GM12878 (cell line): ENCODE results near the gene CRYGN. TPM values are rescaled to one million over a fixed set of nuclear protein-coding genes. Genes with fewer than 3 reads are reported as not detected.

Experiments
- CBX5 ChIP-seq: sonication (generic); IDR thresholded peaks from 2 replicates; pipeline ENCODE4 v1.6.1; 2016; ENCODE audit warnings: low read depth, moderate library complexity, mild to moderate bottlenecking, inconsistent platforms
- CUX1 ChIP-seq: IDR thresholded peaks from 2 replicates; pipeline ENCODE4 v1.6.1; 2012; ENCODE audit warnings: improper control_type of control experiment, low read depth, low read length; ENCODE audit not compliant: insufficient replicate concordance
- DPF2 ChIP-seq: fragments of 450-650 bp; IDR thresholded peaks from 2 replicates; pipeline ENCODE4 v1.6.1; 2017; ENCODE audit warnings: mild to moderate bottlenecking
- RB1 ChIP-seq: fragments of 450-650 bp; formaldehyde crosslinking; IDR thresholded peaks from 2 replicates; pipeline ENCODE4 v1.6.1; 2017; ENCODE audit warnings: mild to moderate bottlenecking, borderline replicate concordance
- ZNF24 ChIP-seq: fragments of 450-650 bp; IDR thresholded peaks from 2 replicates; pipeline ENCODE4 v1.6.1; 2017; ENCODE audit warnings: antibody characterized with exemption, mild to moderate bottlenecking
- polyA plus RNA-seq, 11 experiments: library from polyadenylated mRNA; depleted of rRNA in 4 of 11; unstranded in 6 of 11; stranded (reverse) in 5 of 11; fragments of >200 nt; fragmentation: Nextera tagmentation in 4 of 11; fragmentation: Illumina TruSeq in 1 of 11; extraction: Ambion mirVana in 4 of 11; extraction: Trizol in 1 of 11; gene quantifications; 1 replicate in 1 of 11; 2 replicates in 10 of 11; pipeline versions ENCODE4 v1.2.1 to v1.2.3, GENCODE V29; 2011 to 2016; ENCODE audit warnings: inconsistent platforms in 2 of 11, missing spikeins in 2 of 11, low read depth in 1 of 11
- total RNA-seq, 4 experiments: library from RNA; depleted of rRNA in 3 of 4; stranded (reverse); fragments of >200 nt in 3 of 4; fragmentation: Illumina TruSeq in 1 of 4; extraction: Trizol in 1 of 4; gene quantifications; 2 replicates each; pipeline versions ENCODE4 v1.2.1 to v1.2.3, GENCODE V29; 2013 to 2021
- TF ChIP-seq, protein P1 (sequence below): fragments of 450-650 bp; IDR thresholded peaks from 2 replicates; pipeline ENCODE4 v1.6.1; 2017; ENCODE audit warnings: mild to moderate bottlenecking, moderate library complexity

Gene CRYGN
- total and polyA plus RNA-seq, 10 of the 15 experiments (the other 5 are each of a cell fraction or from before 2014, with no cell fraction given), result not detected

DNA sequence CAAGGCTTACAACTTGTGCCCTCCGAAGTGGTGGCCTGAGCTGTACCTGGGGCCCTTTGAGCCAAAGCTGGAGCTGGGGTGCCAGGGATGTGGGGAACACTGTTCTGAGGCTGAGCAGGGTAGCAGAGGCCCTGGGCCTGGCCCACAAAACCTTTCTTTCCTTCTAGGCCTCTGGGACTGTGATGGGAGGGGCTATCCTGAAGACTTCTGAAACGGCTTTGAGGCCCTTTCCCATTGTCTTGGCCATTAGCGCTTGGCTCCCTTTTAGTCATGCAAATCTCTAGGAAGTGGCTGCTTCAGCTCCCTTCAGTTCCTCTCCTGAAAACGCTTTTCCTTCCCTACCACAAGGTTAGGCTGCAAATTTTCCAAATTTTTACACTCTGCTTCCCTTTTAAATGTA lies 16.8 kb upstream of the CRYGN start (continued):
- TF ChIP-seq, protein P1, sequence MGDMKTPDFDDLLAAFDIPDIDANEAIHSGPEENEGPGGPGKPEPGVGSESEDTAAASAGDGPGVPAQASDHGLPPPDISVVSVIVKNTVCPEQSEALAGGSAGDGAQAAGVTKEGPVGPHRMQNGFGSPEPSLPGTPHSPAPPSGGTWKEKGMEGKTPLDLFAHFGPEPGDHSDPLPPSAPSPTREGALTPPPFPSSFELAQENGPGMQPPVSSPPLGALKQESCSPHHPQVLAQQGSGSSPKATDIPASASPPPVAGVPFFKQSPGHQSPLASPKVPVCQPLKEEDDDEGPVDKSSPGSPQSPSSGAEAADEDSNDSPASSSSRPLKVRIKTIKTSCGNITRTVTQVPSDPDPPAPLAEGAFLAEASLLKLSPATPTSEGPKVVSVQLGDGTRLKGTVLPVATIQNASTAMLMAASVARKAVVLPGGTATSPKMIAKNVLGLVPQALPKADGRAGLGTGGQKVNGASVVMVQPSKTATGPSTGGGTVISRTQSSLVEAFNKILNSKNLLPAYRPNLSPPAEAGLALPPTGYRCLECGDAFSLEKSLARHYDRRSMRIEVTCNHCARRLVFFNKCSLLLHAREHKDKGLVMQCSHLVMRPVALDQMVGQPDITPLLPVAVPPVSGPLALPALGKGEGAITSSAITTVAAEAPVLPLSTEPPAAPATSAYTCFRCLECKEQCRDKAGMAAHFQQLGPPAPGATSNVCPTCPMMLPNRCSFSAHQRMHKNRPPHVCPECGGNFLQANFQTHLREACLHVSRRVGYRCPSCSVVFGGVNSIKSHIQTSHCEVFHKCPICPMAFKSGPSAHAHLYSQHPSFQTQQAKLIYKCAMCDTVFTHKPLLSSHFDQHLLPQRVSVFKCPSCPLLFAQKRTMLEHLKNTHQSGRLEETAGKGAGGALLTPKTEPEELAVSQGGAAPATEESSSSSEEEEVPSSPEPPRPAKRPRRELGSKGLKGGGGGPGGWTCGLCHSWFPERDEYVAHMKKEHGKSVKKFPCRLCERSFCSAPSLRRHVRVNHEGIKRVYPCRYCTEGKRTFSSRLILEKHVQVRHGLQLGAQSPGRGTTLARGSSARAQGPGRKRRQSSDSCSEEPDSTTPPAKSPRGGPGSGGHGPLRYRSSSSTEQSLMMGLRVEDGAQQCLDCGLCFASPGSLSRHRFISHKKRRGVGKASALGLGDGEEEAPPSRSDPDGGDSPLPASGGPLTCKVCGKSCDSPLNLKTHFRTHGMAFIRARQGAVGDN, result no peak
- no peak for TF ChIP-seq DPF2
- TF ChIP-seq CBX5, result no peak
- TF ChIP-seq CUX1, result no peak
- TF ChIP-seq RB1, result no peak
- TF ChIP-seq ZNF24, result no peak
- TF ChIP-seq, all 136 proteins: peak for 0
